Upper lobe of right lung (tissue), 1 donor: ENCODE data around the gene TPX2. TPM values are rescaled to one million over a fixed set of nuclear protein-coding genes. Genes with fewer than 3 reads are reported as not detected.

Source experiments
- ATAC-seq: fragments of 200-7000 bp; cut with Tn5 transposase; one replicate; pipeline ENCODE4 v1.9.1; 2020; ENCODE audit warnings: mild to moderate bottlenecking, moderate library complexity
- DNase-seq: peaks from one replicate; pipeline ENCODE4 v3.0.0-alpha.2; 2020
- H3K27ac ChIP-seq: fragments of 200-600 bp; one replicate; pipeline ENCODE4 v1.8.0; 2022
- H3K27me3 ChIP-seq: fragments of 200-600 bp; one replicate; pipeline ENCODE4 v1.8.0; 2022; ENCODE audit warnings: mild to moderate bottlenecking
- H3K36me3 ChIP-seq: fragments of 200-600 bp; one replicate; pipeline ENCODE4 v1.8.0; 2022
- H3K4me1 ChIP-seq: fragments of 200-600 bp; one replicate; pipeline ENCODE4 v1.8.0; 2022
- H3K4me3 ChIP-seq: fragments of 200-600 bp; one replicate; pipeline ENCODE4 v1.8.0; 2022; ENCODE audit warnings: mild to moderate bottlenecking
- H3K9me3 ChIP-seq: fragments of 200-600 bp; one replicate; pipeline ENCODE4 v1.8.0; 2022
- intact Hi-C: fragments of 100-400 bp; cut with DNase I; formaldehyde crosslinking; loops from one replicate; pipeline ENCODE4 v1.11.0; 2022
- total RNA-seq: library from RNA; stranded (reverse); fragmentation: NEBNext Ultra II Directional; extraction: Animal tissue kit (Norgen Biotek cat#: 25700); gene quantifications from one replicate; pipeline ENCODE4 v1.2.1, GENCODE V29; 2021
- TF ChIP-seq, protein P1 (sequence below): fragments of 200-600 bp; IDR thresholded peaks from one replicate; pipeline ENCODE4 v1.8.0; 2022; ENCODE audit warnings: antibody characterized with exemption
- donor health status: DM: no; HTN: yes; CAD: no; lungs with severe emphysema.

TPX2 gene
- total RNA-seq, 1 donor from 2014 or later, result 1.6 TPM

DNA sequence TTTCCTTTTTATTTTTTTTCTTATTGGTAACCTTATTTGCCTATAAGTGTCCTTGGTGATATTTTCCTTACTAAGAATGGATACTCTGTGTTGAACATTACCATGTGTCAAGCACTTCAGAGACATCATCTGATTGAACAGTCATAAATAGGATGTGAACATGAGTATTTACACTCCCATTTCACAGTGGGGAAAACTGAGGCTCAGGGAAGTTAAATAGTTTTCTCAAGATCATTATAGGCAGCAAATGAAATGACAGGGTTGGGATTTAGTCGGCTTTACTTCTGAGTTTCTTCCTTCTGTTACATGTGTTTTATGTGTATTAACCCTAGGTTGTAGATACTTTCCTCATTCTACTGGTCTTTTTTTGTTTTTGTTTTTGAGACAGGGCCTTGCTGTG lies 35.3 kb downstream of the TPX2 start:
- TF ChIP-seq, protein P1, sequence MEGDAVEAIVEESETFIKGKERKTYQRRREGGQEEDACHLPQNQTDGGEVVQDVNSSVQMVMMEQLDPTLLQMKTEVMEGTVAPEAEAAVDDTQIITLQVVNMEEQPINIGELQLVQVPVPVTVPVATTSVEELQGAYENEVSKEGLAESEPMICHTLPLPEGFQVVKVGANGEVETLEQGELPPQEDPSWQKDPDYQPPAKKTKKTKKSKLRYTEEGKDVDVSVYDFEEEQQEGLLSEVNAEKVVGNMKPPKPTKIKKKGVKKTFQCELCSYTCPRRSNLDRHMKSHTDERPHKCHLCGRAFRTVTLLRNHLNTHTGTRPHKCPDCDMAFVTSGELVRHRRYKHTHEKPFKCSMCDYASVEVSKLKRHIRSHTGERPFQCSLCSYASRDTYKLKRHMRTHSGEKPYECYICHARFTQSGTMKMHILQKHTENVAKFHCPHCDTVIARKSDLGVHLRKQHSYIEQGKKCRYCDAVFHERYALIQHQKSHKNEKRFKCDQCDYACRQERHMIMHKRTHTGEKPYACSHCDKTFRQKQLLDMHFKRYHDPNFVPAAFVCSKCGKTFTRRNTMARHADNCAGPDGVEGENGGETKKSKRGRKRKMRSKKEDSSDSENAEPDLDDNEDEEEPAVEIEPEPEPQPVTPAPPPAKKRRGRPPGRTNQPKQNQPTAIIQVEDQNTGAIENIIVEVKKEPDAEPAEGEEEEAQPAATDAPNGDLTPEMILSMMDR, result no peak
- intact Hi-C loops, result no loop called here
- Histone ChIP-seq H3K36me3 (no peaks in the 10 kb centered on the region), H3K4me1 (no peaks in the 10 kb centered on the region), H3K9me3 (no peaks in the 10 kb centered on the region), H3K27ac (no peak overlapping the region), H3K4me3 (no peak overlapping the region), H3K27me3 (no peaks in the 10 kb centered on the region)
- ATAC-seq (no peak), DNase-seq (no peak)

DNA sequence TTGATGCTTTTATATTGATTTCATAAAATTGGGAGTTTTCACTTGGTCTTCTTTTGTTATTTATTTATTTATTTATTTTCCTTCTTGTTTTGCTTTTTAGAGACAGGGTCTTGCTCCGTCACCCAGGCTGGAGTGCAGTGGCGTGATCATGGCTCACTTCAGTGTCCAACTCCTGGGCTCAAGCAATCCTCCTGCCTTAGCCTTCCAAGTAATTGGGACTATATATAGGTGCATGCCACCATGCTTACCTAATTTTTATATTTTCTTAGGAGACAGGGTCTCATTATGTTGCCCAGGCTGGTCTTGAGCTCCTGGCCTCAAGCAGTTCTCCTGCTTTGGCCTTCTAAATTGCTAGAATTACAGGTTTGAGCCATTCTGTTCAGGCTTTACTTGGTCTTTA lies 41.7 kb downstream of the TPX2 start:
- Histone ChIP-seq H3K36me3 (no peaks in the 10 kb centered on the region), H3K27ac (no peak overlapping the region), H3K27me3 (no peaks in the 10 kb centered on the region), H3K4me1 (no peaks in the 10 kb centered on the region), H3K4me3 (no peak overlapping the region), H3K9me3 (no peaks in the 10 kb centered on the region)
- TF ChIP-seq, protein P1, result no peak
- ATAC-seq (no peak), DNase-seq (no peak)
- intact Hi-C loops, result no loop called here

DNA sequence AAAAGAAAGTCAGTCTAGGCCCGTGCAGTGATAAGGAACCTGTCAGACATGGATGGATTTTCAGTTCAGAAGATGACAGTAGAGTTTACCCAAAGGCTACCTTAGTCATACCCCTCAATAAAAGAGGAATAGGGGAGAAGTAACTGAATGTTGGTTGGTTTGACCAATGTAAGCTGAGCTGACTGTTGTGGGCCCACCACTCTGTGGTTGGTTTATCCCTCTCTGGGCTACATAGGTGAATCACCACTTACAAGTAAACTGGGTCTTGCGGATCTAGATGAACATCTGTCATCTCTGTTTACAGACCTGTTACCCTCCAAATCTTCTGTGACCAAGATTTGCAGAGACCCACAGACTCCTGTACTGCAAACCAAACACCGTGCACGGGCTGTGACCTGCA lies 42.9 kb downstream of the TPX2 start:
- TF ChIP-seq, protein P1, result no peak
- H3K4me1 ChIP-seq, result no peaks in the 10 kb centered on the region
- no peaks in the 10 kb centered on the region for H3K9me3 ChIP-seq
- H3K27me3 ChIP-seq, result no peaks in the 10 kb centered on the region
- H3K36me3 ChIP-seq, result no peaks in the 10 kb centered on the region
- H3K27ac ChIP-seq, result no peak overlapping the region
- DNase-seq, result no peak
- H3K4me3 ChIP-seq, result no peak overlapping the region
- ATAC-seq, result no peak
- intact Hi-C loops, result no loop called here

DNA sequence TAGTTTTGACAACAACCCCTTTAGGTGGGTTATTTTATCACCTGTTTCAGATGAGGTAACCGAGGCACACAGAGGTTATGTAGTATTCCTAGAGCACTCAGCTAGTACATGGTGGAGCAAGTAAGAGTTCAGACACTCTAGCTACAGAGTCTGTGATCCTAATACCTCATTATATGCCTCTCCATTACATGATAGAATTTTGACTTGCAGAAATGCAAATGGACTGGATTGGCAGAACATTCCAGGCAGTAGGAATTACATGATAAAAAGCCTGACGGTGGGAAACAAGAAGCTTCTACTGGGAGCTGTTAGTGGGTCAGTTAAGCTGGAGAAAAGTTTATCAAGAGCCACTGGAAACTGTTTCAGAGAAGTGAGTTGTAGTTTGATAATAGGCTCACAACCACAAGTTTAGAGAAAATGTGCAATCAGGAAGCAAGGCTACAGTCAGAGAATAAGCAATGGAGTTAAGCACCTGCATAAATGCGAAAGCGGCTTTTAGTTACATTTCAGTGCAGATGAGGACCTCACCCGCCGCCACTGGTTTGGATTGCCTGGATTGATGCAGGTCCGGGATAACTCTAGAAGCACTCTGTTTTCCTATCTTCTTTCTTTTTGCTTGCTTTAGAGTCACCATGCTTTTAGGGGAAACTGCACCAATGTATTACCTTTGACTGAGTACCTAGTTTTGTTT lies 45.4 kb downstream of the TPX2 start:
- TF ChIP-seq, protein P1, result no peak
- DNase-seq, result no peak
- intact Hi-C loops, result no loop called here
- H3K27ac ChIP-seq, result no peak overlapping the region
- no peaks in the 10 kb centered on the region for H3K27me3 ChIP-seq
- H3K4me3 ChIP-seq, result no peak overlapping the region
- no peaks in the 10 kb centered on the region for H3K9me3 ChIP-seq
- H3K4me1 ChIP-seq, result no peaks in the 10 kb centered on the region
- no peak for ATAC-seq
- H3K36me3 ChIP-seq, result no peaks in the 10 kb centered on the region

DNA sequence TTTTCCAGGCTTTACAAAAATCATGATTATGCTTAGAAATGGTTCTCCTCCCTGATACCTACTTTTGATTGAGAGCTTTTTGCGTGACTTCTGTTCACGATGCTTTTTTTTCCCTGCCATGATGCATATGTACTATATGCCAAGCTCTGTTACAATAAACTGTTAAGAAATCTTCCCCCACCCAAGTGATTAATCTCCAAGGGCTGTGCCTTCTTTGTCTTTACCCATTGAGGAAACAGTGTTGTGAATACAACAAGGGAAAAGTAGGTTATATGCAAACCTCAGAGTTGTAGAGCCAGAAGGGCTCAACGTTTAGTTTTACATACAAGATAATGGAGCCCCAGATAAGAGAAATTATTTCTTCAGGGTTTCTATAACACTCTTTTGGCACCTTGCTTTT lies 46.0 kb downstream of the TPX2 start:
- DNase-seq, result no peak
- no peaks in the 10 kb centered on the region for H3K36me3 ChIP-seq
- TF ChIP-seq, protein P1, result no peak
- no peak for ATAC-seq
- intact Hi-C loops, result no loop called here
- H3K4me3 ChIP-seq, result no peak overlapping the region
- no peaks in the 10 kb centered on the region for H3K4me1 ChIP-seq
- no peaks in the 10 kb centered on the region for H3K27me3 ChIP-seq
- H3K27ac ChIP-seq, result no peak overlapping the region
- H3K9me3 ChIP-seq, result no peaks in the 10 kb centered on the region

DNA sequence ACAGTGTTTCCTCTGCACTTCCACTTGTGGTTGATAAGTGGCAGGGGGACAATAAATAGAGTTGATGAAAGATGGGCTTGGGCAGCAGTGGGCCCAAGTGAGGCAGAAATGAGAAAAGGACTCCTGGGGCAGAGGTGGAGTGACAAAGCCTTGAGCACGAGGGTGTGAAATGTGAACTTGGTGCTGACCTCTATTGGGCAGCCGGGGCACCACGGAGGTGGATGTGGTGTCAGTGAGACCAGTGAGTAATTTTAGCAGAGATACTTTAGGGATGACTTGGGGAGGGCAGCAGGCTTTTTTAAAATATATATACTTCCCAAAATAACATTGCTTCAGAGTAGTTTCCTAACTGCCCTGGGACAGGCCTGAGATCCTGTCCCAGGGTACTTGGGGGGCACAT lies 49.5 kb downstream of the TPX2 start:
- Histone ChIP-seq H3K4me3 (no peak overlapping the region), H3K36me3 (no peaks in the 10 kb centered on the region), H3K27me3 (no peaks in the 10 kb centered on the region), H3K27ac (no peak overlapping the region), H3K9me3 (no peaks in the 10 kb centered on the region), H3K4me1 (no peaks in the 10 kb centered on the region)
- ATAC-seq (no peak), DNase-seq (no peak)
- TF ChIP-seq, protein P1, result no peak
- intact Hi-C loops, result no loop called here
